SH-SY5Y (cell line): Measurements from ENCODE around the gene TICAM2.

ENCODE experiments used
- GATA2 ChIP-seq: IDR thresholded peaks from 2 replicates; pipeline ENCODE4 v1.6.1; 2011; ENCODE audit warnings: mild to moderate bottlenecking, low read depth, low read length
- GATA3 ChIP-seq: IDR thresholded peaks from 2 replicates; pipeline ENCODE4 v1.6.1; 2011; ENCODE audit warnings: low read depth, mild to moderate bottlenecking, low read length, moderate library complexity

GRCh38 chr5:115551415-115551814 is 50.9 kb downstream of the TICAM2 start:
- TF ChIP-seq GATA2, result no peak
- no peak for TF ChIP-seq GATA3
